Measurements from ENCODE around the gene ABCB1. TPM values are rescaled to one million over a fixed set of nuclear protein-coding genes. Genes with fewer than 3 reads are reported as not detected.
A peak's percentile ranks its signal among the peaks of the same experiment; 100 is the strongest.

ABCB1 gene
- total and polyA plus RNA-seq, 2 of the 13 experiments (the other 11 are each of a cell fraction or from before 2014, with no cell fraction given), result 42.8 to 52.6 TPM

- TF ChIP-seq HMG20A (CRISPR knock-in tag; IDR thresholded peaks at IDR 0.05; ENCODE audit: borderline replicate concordance), result peak; percentile 83; the same call in 1 of the 2 replicates
- peak; percentile 91; the same call in 1 of the 2 replicates for TF ChIP-seq ZNF891 (CRISPR knock-in tag; IDR thresholded peaks at IDR 0.05)
- TF ChIP-seq ZNF331 (CRISPR knock-in tag; IDR thresholded peaks at IDR 0.05), result peak; percentile 45
- TF ChIP-seq TOPORS (CRISPR knock-in tag; IDR thresholded peaks at IDR 0.05), result peak; percentile 63; the same call in 1 of the 2 replicates
- peak; percentile 38; the same call in 1 of the 2 replicates for TF ChIP-seq CENPT (CRISPR knock-in tag; IDR thresholded peaks at IDR 0.05; ENCODE audit: low read depth)
- TF ChIP-seq BORCS8-MEF2B (CRISPR knock-in tag; IDR thresholded peaks at IDR 0.05), result peak; percentile 67; the same call in 1 of the 2 replicates
- peak; percentile 57 for TF ChIP-seq FOSL2 (CRISPR knock-in tag; IDR thresholded peaks at IDR 0.05)
- peak; percentile 84 for TF ChIP-seq HDAC1 (CRISPR knock-in tag; IDR thresholded peaks at IDR 0.05)
These were observed 135.7 kb downstream of the ABCB1 start (continued) for GRCh38 chr7:87464830-87465533.

DNA sequence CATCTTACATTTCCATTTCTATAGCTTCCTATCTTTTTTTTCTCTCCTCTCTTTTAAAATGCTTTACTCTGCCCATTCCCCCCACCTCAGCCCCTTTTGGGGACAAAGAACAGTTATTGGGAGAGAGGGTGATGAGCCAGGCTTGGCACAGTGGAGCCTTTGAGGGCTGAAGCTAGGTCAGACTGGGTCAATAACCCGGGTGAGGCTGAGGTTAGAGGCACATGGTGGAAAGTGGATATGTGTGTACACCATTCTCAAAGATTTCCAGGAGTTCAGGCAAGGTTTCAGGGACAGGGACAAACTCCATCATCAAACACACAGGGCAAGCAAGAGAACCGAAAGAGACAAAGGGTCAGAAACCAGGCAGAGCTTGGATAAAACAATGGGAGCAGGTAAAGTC lies 136.7 kb downstream of the ABCB1 start:
- ChIA-PET CTCF (ENCODE audit: low intra/inter-chr PET ratio, low total read pairs) (no interaction called here), POLR2A (interaction anchor here (1.0 to 2.9 kb wide), 9 partner anchors 8 to 412 kb away, joined by 3 to 19 read pairs (median 6); partner anchors contain the start of genes ABCB1, ABCB4, DBF4 and DMTF1)
- in situ Hi-C loops (cut with HindIII; ENCODE audit: extremely low pct_ligation_motif_present, low pct_unique_long_range_greater_than_20kb) (no loop called here), intact Hi-C loops (cut with micrococcal nuclease; ENCODE audit: unreplicated experiment) (loop anchor here (5.0 kb wide), 1 partner anchor 33 kb away; no protein-coding TSS in a partner anchor)
- Histone ChIP-seq H3K79me2 (ENCODE audit: insufficient read depth, low read length) (no peaks in the 10 kb centered on the region), H3K4me3 (replicated peaks in 1 of 3; ENCODE audit: insufficient read depth in 1 of 3, low read depth in 2 of 3, low read length in 3 of 3) (peak overlapping the region in 2 of 3 experiments; percentile 7 to 51; a peak in 3 of 6 replicates), H3K27me3 (ENCODE audit: control insufficient read depth in 1 of 2, insufficient read depth in 2 of 2, low read length in 2 of 2) (no peaks in the 10 kb centered on the region), H3K4me1 (ENCODE audit: insufficient read depth, low read length) (peaks cover 37% of the 10 kb centered on the region), H2AFZ (ENCODE audit: low read length) (peak overlapping the region; percentile 1), H3K9ac (ENCODE audit: insufficient read depth, low read depth, low read length) (peak overlapping the region; percentile 62), H3K27ac (ENCODE audit: extremely low read length, insufficient read depth, low read length) (peak overlapping the region; percentile 87), H4K20me1 (ENCODE audit: insufficient read depth, low read length) (no peaks in the 10 kb centered on the region), H3K9me3 (ENCODE audit: low read length) (no peaks in the 10 kb centered on the region), H3K4me2 (ENCODE audit: low read depth, low read length) (peak overlapping the region; percentile 83), H3K36me3 (replicated peaks in 1 of 2; ENCODE audit: control insufficient read depth in 1 of 2, insufficient read depth in 2 of 2, low read length in 2 of 2) (peaks cover 0 to 19% of the 10 kb centered on the region in 2 experiments; a peak in 4 of 5 replicates)
- WGBS (ENCODE audit: low lambda C conversion rate), result 2% methylated on average over 2 of the region's 2 CpGs
- DNase-seq (ENCODE audit: low spot score), result peak; percentile 84
- FAIRE-seq, result peak; percentile 72
- BruUV-seq (replicated peaks), result no TSS peak
- peak; percentile 88 for ATAC-seq
- TF ChIP-seq NKX3-1 (CRISPR knock-in tag; IDR thresholded peaks at IDR 0.05) (no peak), ZSCAN5A (CRISPR knock-in tag; IDR thresholded peaks at IDR 0.05; ENCODE audit: borderline replicate concordance) (no peak), ZNF451 (CRISPR knock-in tag; IDR thresholded peaks at IDR 0.05) (no peak), ZNF784 (CRISPR knock-in tag; IDR thresholded peaks at IDR 0.05; ENCODE audit: borderline replicate concordance) (0 out of 2 replicates have a peak, but pooled peaks have one; percentile 46), EEA1 (CRISPR knock-in tag; IDR thresholded peaks at IDR 0.05; ENCODE audit: borderline replicate concordance) (no peak), THAP11 (CRISPR knock-in tag; IDR thresholded peaks at IDR 0.05) (no peak), ZNF143 (CRISPR knock-in tag; IDR thresholded peaks at IDR 0.05) (no peak), NR0B2 (CRISPR knock-in tag; IDR thresholded peaks at IDR 0.05) (no peak), NR2F6 (IDR thresholded peaks at IDR 0.05) (peak; percentile 80), NR2F6 (CRISPR knock-in tag; IDR thresholded peaks at IDR 0.05) (peak; percentile 92), ZMYM2 (CRISPR knock-in tag; IDR thresholded peaks at IDR 0.05) (peak; percentile 76; the same call in 1 of the 2 replicates), ARNTL (CRISPR knock-in tag; IDR thresholded peaks at IDR 0.05) (peak; percentile 71), REPIN1 (CRISPR knock-in tag; IDR thresholded peaks at IDR 0.05; ENCODE audit: borderline replicate concordance, low read depth) (peak; percentile 74; the same call in 1 of the 2 replicates), ZNF567 (CRISPR knock-in tag; IDR thresholded peaks at IDR 0.05; ENCODE audit: borderline replicate concordance) (no peak)
